Measurements from ENCODE around the gene TAS1R1.
A peak's percentile ranks its signal among the peaks of the same experiment; 100 is the strongest.

The TAS1R1 gene

DNA sequence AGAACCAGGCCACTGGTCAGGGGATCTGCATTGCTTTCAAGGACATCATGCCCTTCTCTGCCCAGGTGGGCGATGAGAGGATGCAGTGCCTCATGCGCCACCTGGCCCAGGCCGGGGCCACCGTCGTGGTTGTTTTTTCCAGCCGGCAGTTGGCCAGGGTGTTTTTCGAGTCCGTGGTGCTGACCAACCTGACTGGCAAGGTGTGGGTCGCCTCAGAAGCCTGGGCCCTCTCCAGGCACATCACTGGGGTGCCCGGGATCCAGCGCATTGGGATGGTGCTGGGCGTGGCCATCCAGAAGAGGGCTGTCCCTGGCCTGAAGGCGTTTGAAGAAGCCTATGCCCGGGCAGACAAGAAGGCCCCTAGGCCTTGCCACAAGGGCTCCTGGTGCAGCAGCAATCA lies 19.7 kb downstream of the TAS1R1 start:
- no peak for DNase-seq

DNA sequence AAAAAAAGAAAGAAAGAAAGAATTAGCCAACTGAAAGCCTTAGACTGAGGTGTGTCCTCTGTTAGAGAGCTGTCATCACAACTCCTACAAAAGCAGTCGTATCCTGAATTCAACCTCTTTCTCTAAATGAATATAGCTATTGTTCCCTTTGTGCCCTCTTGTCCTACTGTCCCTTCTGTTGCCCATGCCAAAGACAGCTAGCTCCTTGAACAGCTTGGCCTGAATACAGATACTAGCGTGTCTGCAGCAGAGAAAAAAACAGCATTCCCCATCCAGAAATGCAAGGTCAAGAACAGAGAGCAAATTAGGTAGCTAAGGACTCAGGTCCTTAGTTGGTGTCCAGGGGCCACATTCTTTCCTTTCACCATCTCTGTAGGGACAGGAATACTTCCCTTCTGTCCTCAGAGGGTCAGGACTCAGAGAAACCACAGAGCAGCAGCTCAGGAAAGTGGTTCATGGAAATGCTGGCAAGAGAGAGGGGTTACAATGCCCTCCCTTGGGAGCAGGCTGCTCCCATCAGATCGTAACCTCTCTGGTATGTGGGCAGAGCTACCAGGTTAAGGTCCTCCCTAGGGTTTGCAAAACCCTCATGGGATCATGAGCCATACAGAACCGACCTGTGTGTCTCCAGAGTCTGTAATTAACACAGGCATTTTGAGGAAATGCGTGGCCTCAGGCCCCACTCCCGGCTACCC lies 22.9 kb downstream of the TAS1R1 start:
- DNase-seq: peak; percentile 72

DNA sequence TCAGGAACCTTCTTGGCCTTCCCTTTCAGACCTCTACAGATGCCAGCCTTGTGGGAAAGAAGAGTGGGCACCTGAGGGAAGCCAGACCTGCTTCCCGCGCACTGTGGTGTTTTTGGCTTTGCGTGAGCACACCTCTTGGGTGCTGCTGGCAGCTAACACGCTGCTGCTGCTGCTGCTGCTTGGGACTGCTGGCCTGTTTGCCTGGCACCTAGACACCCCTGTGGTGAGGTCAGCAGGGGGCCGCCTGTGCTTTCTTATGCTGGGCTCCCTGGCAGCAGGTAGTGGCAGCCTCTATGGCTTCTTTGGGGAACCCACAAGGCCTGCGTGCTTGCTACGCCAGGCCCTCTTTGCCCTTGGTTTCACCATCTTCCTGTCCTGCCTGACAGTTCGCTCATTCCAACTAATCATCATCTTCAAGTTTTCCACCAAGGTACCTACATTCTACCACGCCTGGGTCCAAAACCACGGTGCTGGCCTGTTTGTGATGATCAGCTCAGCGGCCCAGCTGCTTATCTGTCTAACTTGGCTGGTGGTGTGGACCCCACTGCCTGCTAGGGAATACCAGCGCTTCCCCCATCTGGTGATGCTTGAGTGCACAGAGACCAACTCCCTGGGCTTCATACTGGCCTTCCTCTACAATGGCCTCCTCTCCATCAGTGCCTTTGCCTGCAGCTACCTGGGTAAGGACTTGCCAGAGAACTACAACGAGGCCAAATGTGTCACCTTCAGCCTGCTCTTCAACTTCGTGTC lies 23.7 kb downstream of the TAS1R1 start:
- DNase-seq: no peak

DNA sequence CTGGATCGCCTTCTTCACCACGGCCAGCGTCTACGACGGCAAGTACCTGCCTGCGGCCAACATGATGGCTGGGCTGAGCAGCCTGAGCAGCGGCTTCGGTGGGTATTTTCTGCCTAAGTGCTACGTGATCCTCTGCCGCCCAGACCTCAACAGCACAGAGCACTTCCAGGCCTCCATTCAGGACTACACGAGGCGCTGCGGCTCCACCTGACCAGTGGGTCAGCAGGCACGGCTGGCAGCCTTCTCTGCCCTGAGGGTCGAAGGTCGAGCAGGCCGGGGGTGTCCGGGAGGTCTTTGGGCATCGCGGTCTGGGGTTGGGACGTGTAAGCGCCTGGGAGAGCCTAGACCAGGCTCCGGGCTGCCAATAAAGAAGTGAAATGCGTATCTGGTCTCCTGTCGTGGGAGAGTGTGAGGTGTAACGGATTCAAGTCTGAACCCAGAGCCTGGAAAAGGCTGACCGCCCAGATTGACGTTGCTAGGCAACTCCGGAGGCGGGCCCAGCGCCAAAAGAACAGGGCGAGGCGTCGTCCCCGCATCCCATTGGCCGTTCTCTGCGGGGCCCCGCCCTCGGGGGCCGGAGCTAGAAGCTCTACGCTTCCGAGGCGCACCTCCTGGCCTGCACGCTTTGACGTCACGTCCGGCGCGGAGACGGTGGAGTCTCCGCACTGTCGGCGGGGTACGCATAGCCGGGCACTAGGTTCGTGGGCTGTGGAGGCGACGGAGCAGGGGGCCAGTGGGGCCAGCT lies 24.4 kb downstream of the TAS1R1 start, which contains the start of gene ZBTB48:
ZBTB48 (plus strand) TSS at position 621 of the 745 bp plus-strand sequence. CDS start 616 bp downstream, outside the sequence.
- DNase-seq: peak; percentile 99

DNA sequence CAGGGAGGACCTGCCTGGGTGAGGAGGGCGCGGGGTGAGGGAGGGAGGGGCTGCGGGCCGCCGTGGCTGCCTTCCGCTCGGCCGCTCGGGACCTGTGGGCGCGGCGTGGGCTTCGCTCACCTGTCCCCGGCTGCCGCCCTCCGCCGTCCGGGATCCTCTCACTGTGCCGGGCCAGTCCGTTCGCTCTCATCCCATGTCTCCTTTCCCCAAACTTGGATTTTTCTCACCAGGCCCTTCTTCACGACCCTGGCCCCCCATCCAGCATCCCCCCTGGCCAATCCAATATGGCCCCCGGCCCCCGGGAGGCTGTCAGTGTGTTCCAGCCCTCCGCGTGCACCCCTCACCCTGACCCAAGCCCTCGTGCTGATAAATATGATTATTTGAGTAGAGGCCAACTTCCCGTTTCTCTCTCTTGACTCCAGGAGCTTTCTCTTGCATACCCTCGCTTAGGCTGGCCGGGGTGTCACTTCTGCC lies 25.0 kb downstream of the TAS1R1 start:
- no peak for DNase-seq

DNA sequence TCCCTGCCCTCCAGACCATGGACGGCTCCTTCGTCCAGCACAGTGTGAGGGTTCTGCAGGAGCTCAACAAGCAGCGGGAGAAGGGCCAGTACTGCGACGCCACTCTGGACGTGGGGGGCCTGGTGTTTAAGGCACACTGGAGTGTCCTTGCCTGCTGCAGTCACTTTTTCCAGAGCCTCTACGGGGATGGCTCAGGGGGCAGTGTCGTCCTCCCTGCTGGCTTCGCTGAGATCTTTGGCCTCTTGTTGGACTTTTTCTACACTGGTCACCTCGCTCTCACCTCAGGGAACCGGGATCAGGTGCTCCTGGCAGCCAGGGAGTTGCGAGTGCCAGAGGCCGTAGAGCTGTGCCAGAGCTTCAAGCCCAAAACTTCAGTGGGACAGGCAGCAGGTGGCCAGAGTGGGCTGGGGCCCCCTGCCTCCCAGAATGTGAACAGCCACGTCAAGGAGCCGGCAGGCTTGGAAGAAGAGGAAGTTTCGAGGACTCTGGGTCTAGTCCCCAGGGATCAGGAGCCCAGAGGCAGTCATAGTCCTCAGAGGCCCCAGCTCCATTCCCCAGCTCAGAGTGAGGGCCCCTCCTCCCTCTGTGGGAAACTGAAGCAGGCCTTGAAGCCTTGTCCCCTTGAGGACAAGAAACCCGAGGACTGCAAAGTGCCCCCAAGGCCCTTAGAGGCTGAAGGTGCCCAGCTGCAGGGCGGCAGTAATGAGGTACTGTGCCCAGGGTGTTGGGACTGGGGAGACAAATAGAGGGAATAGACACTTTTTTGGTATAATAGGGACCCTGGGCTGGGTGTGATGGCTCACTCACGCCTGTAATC lies 25.7 kb downstream of the TAS1R1 start:
- DNase-seq: peak; percentile 69

DNA sequence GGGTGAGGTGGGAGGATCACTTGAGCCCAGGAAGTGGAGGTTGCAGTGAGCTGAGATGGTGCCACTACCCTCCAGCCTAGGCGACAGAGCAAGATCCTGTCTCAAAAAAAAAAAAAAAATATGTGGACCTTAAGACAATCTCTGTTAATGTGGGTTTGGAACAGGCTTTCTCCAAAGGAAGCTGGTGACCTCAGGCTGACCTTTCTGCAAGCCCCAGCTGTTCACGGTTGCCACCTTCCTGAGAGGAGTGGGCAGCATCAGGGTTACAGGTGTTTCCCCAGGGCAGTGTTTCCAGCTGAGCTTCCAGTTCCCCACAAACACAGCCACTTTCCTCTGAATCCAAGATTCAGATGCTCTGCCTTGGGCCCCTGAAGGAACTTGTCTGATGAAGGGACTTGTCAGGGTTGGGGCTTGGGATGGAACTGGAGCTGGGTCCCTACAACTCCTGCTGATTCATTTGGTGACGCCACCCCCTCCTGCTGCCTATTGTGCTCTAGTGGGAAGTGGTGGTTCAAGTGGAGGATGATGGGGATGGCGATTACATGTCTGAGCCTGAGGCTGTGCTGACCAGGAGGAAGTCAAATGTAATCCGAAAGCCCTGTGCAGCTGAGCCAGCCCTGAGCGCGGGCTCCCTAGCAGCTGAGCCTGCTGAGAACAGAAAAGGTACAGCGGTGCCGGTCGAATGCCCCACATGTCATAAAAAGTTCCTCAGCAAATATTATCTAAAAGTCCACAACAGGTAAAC lies 26.6 kb downstream of the TAS1R1 start:
- no peak for DNase-seq

DNA sequence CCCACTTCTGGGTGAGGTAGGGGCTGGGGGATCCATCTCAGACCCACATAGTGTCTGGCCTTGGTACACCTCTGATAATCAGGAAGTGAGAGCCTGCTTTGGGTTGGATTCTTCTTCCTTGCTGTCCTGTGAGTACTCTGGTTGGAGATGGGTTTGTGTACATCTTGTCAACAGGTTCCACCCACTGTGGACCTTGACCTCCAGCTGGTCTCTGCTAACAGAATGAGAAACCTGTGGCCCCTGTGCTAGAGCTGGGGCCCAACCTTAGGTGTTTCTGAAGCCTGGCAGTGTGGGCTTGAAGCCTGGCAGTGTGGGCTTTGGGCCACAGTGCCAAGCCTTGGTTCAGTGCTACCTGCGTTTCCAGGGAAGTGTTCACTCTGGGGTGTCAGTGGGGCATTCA lies 27.3 kb downstream of the TAS1R1 start:
- DNase-seq: no peak

DNA sequence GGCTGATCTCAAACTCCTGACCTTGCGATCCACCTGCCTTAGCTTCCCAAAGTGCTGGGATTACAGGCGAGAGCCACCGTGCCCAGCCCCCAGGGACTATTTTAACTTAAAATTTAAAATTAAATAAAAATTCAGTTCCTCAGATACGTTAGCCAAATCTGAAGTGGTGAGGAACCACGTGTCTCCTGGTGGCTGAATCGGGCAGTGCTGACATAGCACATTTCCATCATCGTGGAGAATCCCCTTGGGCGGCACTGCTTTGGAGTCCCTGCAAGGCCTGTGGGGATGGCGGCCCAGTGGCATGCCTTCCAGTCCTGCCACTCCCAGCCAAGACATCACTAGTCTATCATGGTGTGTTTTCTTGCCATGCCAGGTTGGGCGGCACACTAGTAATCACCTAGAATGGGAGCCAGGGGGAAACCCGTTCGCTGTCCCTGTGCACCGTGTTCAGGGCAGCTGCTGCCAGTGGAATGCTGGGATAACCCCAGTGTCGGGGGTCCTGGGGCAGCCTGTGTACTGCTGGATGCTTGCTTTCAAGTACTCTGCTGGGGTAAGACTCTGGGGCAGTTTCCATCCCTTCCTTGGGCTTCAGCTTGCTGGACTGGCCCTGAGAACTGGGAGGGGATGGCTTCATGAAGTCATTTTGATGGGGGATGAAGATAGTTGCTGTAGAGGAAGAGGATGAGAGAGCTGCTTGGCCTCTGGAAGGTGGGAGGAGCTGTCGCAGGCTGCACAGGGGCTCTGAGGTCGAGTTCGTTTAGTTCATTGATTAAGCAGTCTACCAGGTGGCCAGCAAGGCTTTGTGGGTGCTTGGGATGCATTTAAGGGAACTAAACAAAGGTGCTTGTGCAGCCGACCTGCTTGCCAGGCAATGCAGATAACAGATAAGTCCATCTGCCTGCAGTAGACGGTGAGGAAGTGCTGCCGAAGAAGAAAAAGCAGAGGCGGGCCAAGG lies 29.3 kb downstream of the TAS1R1 start:
- no peak for DNase-seq

DNA sequence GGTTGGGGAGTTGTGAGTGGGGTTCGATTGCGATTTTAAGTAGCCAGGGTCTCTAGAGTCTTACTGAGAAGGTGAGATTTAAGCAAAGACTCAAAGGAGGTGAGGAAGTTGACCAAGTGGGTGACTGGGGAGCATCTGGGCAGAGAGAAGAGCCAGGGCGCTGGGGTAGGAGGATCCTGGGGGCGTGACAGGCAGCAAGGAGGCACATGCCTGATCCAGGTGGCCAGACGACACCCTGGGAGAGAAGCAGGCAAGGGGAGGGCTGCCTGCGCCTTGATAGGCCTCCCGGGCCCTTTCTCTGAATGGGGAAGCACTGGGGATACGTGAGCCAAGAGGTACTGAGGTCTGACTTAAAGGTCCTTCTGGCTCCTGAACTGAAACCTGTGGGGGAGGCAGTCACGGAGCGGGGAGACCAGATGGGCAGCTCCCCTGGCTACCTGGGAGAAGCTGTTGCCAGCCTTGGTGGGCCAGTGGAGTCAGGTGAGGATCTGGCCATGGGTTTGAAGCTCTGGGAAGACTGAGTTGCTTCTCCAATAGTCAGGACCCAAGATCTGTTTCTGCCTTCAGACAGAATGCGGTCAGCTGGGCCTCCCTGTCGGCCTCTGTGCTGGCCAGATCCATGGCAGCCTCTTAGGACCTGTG lies 30.1 kb downstream of the TAS1R1 start:
- no peak for DNase-seq

DNA sequence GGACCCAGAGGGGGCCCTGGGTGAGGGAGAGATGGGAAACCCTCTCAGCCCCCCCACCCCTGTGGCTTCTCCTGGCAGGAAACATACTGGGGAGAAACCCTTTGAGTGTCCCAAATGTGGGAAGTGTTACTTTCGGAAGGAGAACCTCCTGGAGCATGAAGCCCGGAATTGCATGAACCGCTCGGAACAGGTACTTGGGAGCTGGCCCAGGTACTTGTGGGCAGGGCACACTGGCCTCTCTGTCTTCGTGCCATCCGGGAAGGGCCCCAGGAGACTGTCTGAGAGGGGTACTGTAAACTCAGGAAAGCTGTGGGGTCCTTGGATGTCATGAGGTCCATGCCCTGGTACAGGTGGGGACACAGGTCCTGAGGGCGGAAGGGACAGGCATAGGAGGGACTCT lies 30.7 kb downstream of the TAS1R1 start:
- DNase-seq: no peak

DNA sequence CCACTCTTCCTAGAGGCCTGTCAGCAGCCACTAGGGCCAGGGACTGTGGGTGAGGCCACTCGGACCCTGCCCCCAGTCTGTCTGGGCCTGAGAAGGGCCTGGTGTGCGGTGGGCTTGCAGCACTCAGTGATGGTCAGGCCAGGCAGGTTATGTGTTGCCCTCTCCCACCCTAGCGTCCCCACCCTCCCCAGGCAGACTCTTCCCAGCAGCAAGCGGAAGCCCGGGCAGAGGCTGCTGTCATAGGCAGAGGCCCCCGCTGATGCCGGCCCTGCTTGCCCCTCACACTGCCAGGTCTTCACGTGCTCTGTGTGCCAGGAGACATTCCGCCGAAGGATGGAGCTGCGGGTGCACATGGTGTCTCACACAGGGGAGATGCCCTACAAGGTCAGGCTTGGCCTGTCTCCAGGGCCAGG lies 31.3 kb downstream of the TAS1R1 start:
- DNase-seq: no peak

DNA sequence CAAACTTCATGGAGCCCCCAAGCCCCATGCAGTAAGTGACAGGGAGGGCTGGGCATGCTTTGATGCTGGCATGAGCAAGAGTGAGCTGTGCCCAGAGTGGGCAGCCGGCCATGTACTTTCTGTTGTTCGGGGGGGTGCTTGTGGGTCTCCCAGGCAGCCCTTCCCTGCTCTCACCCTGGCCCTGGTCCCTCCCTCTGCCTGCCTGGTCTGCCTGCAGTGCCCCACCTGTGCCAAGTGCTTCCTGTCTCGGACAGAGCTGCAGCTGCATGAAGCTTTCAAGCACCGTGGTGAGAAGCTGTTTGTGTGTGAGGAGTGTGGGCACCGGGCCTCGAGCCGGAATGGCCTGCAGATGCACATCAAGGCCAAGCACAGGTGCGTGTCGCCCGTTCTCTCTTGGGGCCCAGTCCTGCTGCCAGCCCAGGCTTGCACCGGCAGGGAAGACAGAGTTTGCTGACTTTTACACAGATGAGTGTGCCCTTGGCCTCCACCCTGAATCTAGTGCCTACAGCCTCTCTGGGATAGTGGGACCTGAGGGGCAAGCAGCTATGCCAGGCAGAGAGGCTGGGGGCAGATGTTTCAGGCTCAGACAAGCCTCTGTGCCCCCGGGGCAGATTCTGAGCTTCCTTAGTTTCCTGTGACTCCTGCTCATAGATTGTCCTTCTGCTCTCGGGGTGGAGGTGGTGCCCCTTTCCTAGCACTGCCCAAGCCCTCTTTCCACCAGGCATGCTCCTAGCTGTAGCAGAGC lies 32.3 kb downstream of the TAS1R1 start:
- DNase-seq: no peak

DNA sequence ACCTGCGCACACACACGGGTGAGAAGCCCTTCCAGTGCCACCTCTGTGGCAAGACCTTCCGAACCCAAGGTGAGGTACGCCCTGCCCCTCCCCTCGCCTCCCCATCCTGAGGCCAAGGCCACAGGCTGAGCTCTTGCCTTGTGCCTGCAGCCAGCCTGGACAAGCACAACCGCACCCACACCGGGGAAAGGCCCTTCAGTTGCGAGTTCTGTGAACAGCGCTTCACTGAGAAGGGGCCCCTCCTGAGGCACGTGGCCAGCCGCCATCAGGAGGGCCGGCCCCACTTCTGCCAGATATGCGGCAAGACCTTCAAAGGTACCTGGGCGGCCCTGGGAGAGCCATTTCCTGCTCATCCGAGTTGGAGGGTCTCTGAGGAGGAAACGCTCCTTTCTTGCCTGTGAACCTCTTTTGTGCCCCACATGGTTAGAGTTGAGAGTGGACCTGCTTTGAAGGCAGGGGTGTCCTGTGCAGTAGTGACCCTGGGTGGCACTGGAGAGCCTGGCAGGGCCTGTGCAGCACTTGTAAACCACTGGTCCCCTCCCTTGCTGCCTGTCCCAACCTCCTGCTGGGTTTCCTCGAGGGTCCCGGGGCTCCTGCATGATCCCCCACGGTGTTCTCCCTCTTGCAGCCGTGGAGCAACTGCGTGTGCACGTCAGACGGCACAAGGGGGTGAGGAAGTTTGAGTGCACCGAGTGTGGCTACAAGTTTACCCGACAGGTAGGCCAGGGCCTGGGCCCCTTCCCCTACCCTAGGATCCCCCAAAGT lies 33.2 kb downstream of the TAS1R1 start:
- no peak for DNase-seq

DNA sequence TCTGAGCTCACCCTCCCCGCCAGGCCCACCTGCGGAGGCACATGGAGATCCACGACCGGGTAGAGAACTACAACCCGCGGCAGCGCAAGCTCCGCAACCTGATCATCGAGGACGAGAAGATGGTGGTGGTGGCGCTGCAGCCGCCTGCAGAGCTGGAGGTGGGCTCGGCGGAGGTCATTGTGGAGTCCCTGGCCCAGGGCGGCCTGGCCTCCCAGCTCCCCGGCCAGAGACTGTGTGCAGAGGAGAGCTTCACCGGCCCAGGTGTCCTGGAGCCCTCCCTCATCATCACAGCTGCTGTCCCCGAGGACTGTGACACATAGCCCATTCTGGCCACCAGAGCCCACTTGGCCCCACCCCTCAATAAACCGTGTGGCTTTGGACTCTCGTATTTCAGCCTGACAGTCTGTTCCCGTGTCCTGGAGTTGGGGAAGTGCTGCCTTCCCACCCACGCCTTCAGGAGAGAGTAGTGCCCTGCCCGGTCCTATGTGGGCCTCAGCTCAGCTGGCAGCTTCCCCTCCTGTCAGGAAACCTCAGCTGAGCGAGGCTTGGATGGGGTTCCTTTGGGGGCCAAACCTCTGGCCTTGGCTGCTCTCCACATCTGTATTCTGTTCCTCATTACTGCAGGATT lies 33.9 kb downstream of the TAS1R1 start:
- DNase-seq: no peak

DNA sequence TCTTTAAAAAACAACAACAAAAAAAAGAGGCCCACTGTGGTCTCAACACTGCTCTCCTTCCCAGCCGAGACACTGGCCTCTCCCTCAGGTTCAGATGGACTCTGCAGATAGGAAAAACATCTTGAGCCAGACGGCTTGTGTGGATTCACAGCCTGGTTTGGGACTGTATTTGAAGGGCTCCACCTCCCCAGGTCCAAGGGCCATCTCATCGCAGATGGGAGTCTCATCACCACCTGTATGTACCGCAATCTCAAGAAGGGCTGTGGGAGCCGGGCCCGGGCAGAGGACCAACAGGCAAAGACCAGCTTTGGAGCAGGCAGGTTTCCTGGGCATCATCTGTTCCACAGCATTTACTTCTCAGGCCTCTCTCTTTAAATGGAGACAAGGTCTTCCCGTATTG lies 34.9 kb downstream of the TAS1R1 start:
- DNase-seq: no peak

DNA sequence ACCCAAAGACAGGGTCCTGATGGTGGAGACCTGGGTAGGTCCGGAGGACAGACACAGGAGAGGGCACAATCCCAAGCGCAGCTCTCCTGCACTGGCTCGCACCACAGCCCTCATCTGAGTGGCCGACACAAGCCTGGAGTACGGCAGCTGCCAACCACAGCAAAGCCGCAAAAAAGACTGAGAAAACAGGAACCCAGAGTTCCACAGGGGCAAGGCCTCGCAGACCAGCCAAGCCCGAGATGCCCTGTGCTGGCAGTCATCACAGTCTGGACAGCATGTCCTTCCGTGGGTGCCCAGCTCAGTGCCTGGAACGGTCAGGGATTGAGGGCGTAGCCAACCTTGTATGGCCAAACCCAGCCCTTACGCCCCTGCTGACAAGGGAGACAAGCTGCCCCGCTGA lies 36.1 kb downstream of the TAS1R1 start:
- DNase-seq: no peak

DNA sequence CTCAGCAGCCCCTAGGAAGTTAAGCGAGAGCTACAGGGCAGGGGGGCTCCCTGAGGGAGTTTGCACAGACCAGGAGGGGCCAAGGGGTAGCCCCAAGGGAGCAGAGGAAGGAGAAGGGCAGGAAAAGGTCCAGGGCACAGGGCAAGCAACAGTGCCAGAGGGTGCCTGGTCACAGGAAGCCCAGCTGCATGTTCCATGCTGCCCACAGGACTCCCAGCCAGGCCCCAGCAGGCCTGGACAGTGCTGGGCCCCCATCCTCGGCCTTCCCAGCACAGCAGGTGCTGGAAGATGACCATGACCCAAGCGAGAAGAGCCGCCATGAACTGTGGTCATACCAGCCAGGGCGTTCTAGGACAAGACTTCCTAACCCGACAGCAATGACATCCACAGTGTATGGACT lies 36.5 kb downstream of the TAS1R1 start:
- no peak for DNase-seq
